WTC11 (cell line): ENCODE results near the gene SNX15. TPM values are rescaled to one million over a fixed set of nuclear protein-coding genes. Genes with fewer than 3 reads are reported as not detected.
A peak's percentile ranks its signal among the peaks of the same experiment; 100 is the strongest.
"Not testable (repeated sequence)": the region's sequence is repeated elsewhere in the genome, so short reads cannot be mapped to it uniquely, and the experiment has no call there.

Experiments used
- ATAC-seq: fragments of 200-7000 bp; cut with Tn5 transposase; 2 replicates; pipeline ENCODE4 v1.10.0; 2021; ENCODE audit warnings: mild to moderate bottlenecking, moderate library complexity
- CTCF ChIA-PET: fragments of 300-600 bp; sonication (Branson Sonifier 250); formaldehyde crosslinking; loops from one replicate; lab custom pipeline; 2021; ENCODE audit warnings: antibody characterized with exemption; lab: Charles Lee
- POLR2A ChIA-PET: fragments of 350-600 bp; sonication (Branson Sonifier 250); formaldehyde crosslinking; loops from one replicate; lab custom pipeline; 2021; ENCODE audit warnings: antibody characterized with exemption; lab: Charles Lee
- DNase-seq: peaks from one replicate; pipeline ENCODE4 v3.0.0; 2021; ENCODE audit warnings: low spot score
- H3K27ac Mint-ChIP-seq: 2 replicates; pipeline ENCODE4 v1.8.0; 2021; ENCODE audit warnings: mixed read lengths
- H3K27me3 Mint-ChIP-seq: 2 replicates; pipeline ENCODE4 v1.8.0; 2021; ENCODE audit warnings: low read depth, mild to moderate bottlenecking, moderate library complexity, mixed read lengths
- H3K36me3 Mint-ChIP-seq: 2 replicates; pipeline ENCODE4 v1.8.0; 2021; ENCODE audit warnings: mixed read lengths
- H3K4me1 Mint-ChIP-seq: 2 replicates; pipeline ENCODE4 v1.8.0; 2022; ENCODE audit warnings: mixed read lengths
- H3K4me3 Mint-ChIP-seq: 2 replicates; pipeline ENCODE4 v1.8.0; 2021; ENCODE audit warnings: mild to moderate bottlenecking, moderate library complexity, mixed read lengths
- H3K9me3 Mint-ChIP-seq: 2 replicates; pipeline ENCODE4 v1.8.0; 2021; ENCODE audit warnings: mixed read lengths
- CREB1 ChIP-seq: sonication (generic); formaldehyde crosslinking; IDR thresholded peaks from 2 replicates; pipeline ENCODE4 v1.8.0; 2023; ENCODE audit warnings: mild to moderate bottlenecking, missing genetic modification reagents
- FOXP1 ChIP-seq: sonication (generic); formaldehyde crosslinking; IDR thresholded peaks from 2 replicates; pipeline ENCODE4 v1.8.0; 2022; ENCODE audit warnings: missing genetic modification reagents, mild to moderate bottlenecking, moderate library complexity, borderline replicate concordance
- GABPB1 ChIP-seq: sonication (generic); formaldehyde crosslinking; IDR thresholded peaks from 2 replicates; pipeline ENCODE4 v1.8.1; 2023; ENCODE audit warnings: mild to moderate bottlenecking, missing genetic modification reagents
- GRHL2 ChIP-seq: fragments of 250-450 bp; sonication (Bioruptor Pico); IDR thresholded peaks from 2 replicates; pipeline ENCODE4 v1.8.0; 2022; ENCODE audit warnings: mild to moderate bottlenecking, moderate library complexity; ENCODE audit not compliant: insufficient replicate concordance, severe bottlenecking
- HMGA2 ChIP-seq: fragments of 250-450 bp; sonication (Bioruptor Pico); IDR thresholded peaks from 2 replicates; pipeline ENCODE4 v1.4.0; 2021; ENCODE audit warnings: mild to moderate bottlenecking, moderate library complexity
- RELA ChIP-seq: sonication (generic); formaldehyde crosslinking; IDR thresholded peaks from 2 replicates; pipeline ENCODE4 v1.8.1; 2022; ENCODE audit warnings: missing genetic modification reagents, mild to moderate bottlenecking, borderline replicate concordance
- total RNA-seq: library from RNA; stranded (reverse); gene quantifications from 3 replicates; pipeline ENCODE4 v1.2.3, GENCODE V29; 2021
- TF ChIP-seq, protein P1 (sequence below): fragments of 250-450 bp; sonication (Bioruptor Pico); IDR thresholded peaks from 2 replicates; pipeline ENCODE4 v1.9.0; 2021; ENCODE audit warnings: mild to moderate bottlenecking
- TF ChIP-seq, protein P2 (sequence below): sonication (generic); formaldehyde crosslinking; IDR thresholded peaks from 2 replicates; pipeline ENCODE4 v1.8.0; 2023; ENCODE audit warnings: missing genetic modification reagents
- TF ChIP-seq, protein P3 (sequence below): sonication (generic); formaldehyde crosslinking; IDR thresholded peaks from 2 replicates; pipeline ENCODE4 v1.8.1; 2022; ENCODE audit warnings: mild to moderate bottlenecking, missing genetic modification reagents, moderate library complexity, borderline replicate concordance
- TF ChIP-seq, protein P4 (sequence below): sonication (generic); formaldehyde crosslinking; IDR thresholded peaks from 2 replicates; pipeline ENCODE4 v1.8.1; 2023; ENCODE audit warnings: mild to moderate bottlenecking, missing genetic modification reagents, moderate library complexity
- TF ChIP-seq, protein P5 (sequence below): sonication (generic); formaldehyde crosslinking; IDR thresholded peaks from 2 replicates; pipeline ENCODE4 v1.8.1; 2022; ENCODE audit warnings: low read depth, missing genetic modification reagents, borderline replicate concordance
- TF ChIP-seq, protein P6 (sequence below): sonication (generic); formaldehyde crosslinking; IDR thresholded peaks from 2 replicates; pipeline ENCODE4 v1.8.0; 2022; ENCODE audit warnings: mild to moderate bottlenecking, missing genetic modification reagents

The SNX15 gene
- total RNA-seq, 1 experiment from 2014 or later: 17.6 TPM

DNA sequence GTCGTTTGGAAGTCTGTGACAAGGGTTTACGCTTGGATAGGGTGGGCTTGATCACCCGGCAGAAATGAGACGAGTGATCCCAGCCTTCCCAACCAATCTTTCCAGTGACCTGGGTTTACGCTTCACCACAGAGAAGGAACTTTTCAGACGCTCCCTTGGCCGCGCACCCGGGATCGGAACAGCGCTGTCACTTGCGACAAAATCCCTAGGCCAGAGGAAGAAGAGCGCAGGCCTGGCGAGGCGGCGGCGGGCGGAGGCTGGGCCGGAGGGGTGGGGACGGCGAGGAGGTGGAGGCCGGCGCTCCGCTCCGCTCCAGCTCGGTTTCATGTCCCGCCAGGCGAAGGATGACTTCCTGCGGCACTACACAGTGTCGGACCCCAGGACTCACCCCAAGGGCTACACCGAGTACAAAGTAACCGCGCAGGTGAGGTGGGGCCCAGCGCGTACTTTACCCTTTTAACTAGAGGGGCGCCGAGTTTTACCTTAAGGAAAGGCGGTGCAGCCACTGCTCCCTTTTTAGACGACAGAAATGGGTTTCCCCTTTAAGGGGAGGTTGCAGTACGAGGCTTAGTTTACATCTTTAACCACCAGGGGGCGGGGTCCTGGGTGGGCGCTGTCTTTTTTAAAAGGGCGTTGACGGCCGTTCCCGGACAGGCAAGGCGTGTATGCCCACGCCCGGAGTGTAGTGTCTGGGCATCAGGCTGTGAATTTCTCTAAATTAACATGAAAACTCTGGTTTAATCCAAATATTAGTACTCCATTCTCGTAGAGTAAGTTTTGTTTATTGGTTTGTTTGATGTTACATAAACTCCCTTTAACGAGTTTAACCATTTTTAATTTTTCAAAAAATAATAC, at the start of gene SNX15 (continued):
- TF ChIP-seq, protein P1, sequence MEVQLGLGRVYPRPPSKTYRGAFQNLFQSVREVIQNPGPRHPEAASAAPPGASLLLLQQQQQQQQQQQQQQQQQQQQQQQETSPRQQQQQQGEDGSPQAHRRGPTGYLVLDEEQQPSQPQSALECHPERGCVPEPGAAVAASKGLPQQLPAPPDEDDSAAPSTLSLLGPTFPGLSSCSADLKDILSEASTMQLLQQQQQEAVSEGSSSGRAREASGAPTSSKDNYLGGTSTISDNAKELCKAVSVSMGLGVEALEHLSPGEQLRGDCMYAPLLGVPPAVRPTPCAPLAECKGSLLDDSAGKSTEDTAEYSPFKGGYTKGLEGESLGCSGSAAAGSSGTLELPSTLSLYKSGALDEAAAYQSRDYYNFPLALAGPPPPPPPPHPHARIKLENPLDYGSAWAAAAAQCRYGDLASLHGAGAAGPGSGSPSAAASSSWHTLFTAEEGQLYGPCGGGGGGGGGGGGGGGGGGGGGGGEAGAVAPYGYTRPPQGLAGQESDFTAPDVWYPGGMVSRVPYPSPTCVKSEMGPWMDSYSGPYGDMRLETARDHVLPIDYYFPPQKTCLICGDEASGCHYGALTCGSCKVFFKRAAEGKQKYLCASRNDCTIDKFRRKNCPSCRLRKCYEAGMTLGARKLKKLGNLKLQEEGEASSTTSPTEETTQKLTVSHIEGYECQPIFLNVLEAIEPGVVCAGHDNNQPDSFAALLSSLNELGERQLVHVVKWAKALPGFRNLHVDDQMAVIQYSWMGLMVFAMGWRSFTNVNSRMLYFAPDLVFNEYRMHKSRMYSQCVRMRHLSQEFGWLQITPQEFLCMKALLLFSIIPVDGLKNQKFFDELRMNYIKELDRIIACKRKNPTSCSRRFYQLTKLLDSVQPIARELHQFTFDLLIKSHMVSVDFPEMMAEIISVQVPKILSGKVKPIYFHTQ (CRISPR knock-in tag): no peak
- TF ChIP-seq RELA (CRISPR knock-in tag) (0 out of 2 replicates have a peak, but pooled peaks have one; percentile 37), GRHL2 (CRISPR knock-in tag) (no peak), FOXP1 (peak; percentile 81; the same call in 1 of the 2 replicates), GABPB1 (CRISPR knock-in tag) (peak; percentile 53; the same call in 1 of the 2 replicates), CREB1 (CRISPR knock-in tag) (peak; percentile 43; the same call in 1 of the 2 replicates)
- TF ChIP-seq, protein P2, sequence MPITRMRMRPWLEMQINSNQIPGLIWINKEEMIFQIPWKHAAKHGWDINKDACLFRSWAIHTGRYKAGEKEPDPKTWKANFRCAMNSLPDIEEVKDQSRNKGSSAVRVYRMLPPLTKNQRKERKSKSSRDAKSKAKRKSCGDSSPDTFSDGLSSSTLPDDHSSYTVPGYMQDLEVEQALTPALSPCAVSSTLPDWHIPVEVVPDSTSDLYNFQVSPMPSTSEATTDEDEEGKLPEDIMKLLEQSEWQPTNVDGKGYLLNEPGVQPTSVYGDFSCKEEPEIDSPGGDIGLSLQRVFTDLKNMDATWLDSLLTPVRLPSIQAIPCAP: no peak
- TF ChIP-seq, protein P3, sequence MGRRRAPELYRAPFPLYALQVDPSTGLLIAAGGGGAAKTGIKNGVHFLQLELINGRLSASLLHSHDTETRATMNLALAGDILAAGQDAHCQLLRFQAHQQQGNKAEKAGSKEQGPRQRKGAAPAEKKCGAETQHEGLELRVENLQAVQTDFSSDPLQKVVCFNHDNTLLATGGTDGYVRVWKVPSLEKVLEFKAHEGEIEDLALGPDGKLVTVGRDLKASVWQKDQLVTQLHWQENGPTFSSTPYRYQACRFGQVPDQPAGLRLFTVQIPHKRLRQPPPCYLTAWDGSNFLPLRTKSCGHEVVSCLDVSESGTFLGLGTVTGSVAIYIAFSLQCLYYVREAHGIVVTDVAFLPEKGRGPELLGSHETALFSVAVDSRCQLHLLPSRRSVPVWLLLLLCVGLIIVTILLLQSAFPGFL (CRISPR knock-in tag): no peak
- TF ChIP-seq, protein P4, sequence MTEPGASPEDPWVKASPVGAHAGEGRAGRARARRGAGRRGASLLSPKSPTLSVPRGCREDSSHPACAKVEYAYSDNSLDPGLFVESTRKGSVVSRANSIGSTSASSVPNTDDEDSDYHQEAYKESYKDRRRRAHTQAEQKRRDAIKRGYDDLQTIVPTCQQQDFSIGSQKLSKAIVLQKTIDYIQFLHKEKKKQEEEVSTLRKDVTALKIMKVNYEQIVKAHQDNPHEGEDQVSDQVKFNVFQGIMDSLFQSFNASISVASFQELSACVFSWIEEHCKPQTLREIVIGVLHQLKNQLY (CRISPR knock-in tag): no peak
- TF ChIP-seq, protein P5, sequence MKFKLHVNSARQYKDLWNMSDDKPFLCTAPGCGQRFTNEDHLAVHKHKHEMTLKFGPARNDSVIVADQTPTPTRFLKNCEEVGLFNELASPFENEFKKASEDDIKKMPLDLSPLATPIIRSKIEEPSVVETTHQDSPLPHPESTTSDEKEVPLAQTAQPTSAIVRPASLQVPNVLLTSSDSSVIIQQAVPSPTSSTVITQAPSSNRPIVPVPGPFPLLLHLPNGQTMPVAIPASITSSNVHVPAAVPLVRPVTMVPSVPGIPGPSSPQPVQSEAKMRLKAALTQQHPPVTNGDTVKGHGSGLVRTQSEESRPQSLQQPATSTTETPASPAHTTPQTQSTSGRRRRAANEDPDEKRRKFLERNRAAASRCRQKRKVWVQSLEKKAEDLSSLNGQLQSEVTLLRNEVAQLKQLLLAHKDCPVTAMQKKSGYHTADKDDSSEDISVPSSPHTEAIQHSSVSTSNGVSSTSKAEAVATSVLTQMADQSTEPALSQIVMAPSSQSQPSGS: no peak
- TF ChIP-seq, protein P6, sequence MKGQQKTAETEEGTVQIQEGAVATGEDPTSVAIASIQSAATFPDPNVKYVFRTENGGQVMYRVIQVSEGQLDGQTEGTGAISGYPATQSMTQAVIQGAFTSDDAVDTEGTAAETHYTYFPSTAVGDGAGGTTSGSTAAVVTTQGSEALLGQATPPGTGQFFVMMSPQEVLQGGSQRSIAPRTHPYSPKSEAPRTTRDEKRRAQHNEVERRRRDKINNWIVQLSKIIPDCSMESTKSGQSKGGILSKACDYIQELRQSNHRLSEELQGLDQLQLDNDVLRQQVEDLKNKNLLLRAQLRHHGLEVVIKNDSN: peak; percentile 26; the same call in 1 of the 2 replicates

DNA sequence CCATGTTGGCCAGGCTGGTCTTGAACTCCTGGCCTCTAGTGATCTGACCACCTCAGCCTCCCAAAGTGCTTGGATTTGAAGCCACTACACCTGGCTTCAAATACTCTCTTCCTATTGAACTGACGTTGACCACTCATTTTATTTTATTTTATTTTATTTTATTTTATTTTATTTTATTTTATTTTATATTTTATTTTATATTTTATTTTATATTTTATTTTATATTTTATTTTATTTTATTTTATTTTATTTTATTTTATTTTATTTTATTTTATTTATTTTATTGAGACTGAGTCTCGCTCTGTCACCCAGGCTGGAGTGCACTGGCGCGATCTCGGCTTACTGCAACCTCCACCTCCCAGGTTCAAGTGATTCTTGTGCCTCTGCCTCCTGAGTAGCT, 43.9 kb upstream of the SNX15 start:
- H3K4me1 Mint-ChIP-seq, H3K36me3 Mint-ChIP-seq, POLR2A ChIA-PET, ATAC-seq, H3K27me3 Mint-ChIP-seq, H3K4me3 Mint-ChIP-seq, H3K9me3 Mint-ChIP-seq, DNase-seq, H3K27ac Mint-ChIP-seq: not testable (repeated sequence)
- CTCF ChIA-PET: interaction anchor here (1.3 kb wide), 1 partner anchor 31 kb away, joined by 3 read pairs; no protein-coding TSS in a partner anchor
- peak; percentile 100 for TF ChIP-seq HMGA2 (CRISPR knock-in tag)
